Epithelial cell of prostate (primary cell): Measurements from ENCODE around the gene SUN1.
"Not testable (repeated sequence)": the region's sequence is repeated elsewhere in the genome, so short reads cannot be mapped to it uniquely, and the experiment has no call there.

Source experiments
- DNase-seq: peaks from one replicate; pipeline ENCODE4 v3.0.0-alpha.2; 2011; ENCODE audit warnings: low read depth, low spot score
- H3K27ac ChIP-seq: fragments of 450-650 bp; 2 replicates; pipeline ENCODE4 v1.5.1; 2017; ENCODE audit warnings: mild to moderate bottlenecking

Gene SUN1

GRCh38 chr7:832167-832967 lies at the start of gene SUN1:
Gene SUN1 (plus strand): TSS chr7:832476. CDS start chr7:832525, 49 bp downstream.
- DNase-seq = peak; percentile 93
- H3K27ac ChIP-seq = peak within 1 kb of the TSS; percentile 98

- H3K27ac ChIP-seq = no peak overlapping the region
- no peak for DNase-seq
These were observed 49.4 kb upstream of the SUN1 start for GRCh38 chr7:782718-783449.

DNA sequence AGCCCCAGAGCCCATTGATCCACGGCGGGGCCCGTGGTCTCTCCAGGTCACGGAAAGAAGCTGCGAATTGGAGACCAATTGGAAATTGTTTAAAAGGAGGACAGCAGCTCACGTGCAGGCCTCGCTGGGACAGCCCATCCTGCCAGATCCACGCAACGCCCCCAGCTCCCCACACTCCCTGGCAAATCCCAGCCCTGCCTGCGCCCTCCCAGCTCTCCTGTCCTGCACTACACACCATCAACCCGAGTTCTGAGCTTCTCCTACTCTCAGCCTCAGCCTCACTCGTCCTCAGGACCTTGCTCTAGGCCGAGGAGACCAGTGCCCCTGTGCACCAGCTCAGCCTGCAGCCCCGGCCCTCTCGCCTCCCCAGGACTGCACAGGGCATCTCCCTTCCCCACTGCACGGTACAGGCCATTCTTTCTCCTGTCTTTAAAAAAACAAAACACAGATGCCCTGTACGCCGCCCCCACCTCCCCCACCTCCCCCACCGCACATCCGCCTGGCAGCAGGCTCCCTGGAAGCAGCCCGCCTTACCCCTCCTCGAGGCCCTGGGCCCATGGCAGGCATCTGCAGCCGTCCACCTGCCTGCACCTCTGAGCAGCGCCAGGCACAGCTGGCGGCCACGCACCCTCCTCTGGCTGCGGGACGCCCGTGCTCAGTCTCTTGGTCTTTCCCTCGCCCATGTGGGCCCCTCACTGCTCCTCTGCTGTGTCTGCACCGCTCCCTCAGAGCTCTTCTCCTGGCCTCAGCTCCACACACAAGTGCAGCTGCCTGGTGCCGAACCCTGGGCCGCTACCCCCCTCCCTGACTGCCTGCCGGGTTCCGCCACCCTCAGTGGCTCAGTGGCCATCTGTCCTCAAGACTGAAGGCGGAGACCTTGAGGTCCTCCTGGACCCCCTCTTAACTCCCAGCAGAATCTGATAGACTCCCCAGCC lies 48.5 kb upstream of the SUN1 start:
- no peak overlapping the region for H3K27ac ChIP-seq
- no peak for DNase-seq

DNA sequence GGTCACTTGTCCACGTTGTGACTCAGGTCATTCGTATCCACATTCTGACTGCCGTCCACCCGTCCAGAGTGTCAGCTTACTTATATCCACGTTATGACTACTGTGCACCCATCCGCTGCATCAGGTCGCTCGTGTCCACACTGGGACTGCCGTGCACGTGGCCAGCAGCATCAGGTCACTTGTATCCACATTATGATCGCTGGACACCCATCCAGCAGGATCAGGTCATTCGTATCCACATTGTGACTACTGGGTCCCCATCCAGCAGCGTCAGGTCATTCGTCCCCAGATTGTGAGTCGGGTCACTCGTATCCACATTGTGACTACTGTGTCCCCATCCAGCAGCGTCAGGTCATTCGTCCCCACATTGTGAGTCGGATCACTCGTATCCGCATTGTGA lies 47.3 kb upstream of the SUN1 start:
- no peak overlapping the region for H3K27ac ChIP-seq
- no peak for DNase-seq

DNA sequence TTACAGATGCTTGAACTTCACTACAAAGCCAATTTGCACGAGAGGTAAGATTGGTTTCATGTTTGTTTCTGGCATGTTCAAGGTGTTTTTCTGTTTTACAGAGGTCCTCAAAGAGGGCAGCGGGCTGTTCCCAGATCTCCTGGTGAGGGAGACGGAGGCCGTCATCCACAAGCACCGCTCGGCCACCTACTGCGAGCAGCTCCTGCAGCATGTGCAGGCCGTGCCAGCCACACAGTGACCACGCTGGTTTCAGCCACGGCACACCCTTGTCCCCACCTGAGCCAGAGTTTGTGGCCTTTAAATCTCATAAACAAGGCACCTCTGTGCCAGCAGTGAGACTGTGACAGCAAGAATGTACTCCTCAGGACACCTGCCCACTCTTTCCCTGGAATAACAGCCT lies 46.9 kb upstream of the SUN1 start:
- DNase-seq = no peak
- H3K27ac ChIP-seq = no peak overlapping the region

- DNase-seq = no peak
- H3K27ac ChIP-seq = no peak overlapping the region
These were observed 45.6 kb upstream of the SUN1 start for GRCh38 chr7:786472-787255.

GRCh38 chr7:787332-788240 lies 44.7 kb upstream of the SUN1 start:
- H3K27ac ChIP-seq = no peak overlapping the region
- DNase-seq = no peak

DNA sequence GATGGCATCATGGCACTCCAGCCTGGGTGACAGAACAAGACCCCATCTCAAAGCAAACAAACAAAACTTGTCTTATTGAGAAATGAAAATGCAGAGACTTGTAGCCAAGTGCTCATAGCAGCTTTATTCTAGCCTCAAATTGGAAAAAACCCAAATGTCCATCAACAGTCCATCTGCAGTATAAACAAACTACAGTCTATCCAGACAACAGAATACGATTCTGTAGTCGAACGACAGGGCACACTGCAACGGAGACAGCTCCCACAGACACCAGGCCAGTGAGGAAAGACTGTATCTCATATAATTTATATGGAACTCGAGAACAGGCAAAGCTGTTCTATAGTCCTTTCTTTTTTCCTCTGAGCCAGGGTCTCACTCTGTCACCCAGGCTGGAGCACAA lies 40.8 kb upstream of the SUN1 start:
- no peak for DNase-seq
- H3K27ac ChIP-seq = no peak overlapping the region

- no peak for DNase-seq
- H3K27ac ChIP-seq = no peak overlapping the region
These were observed 38.1 kb upstream of the SUN1 start for GRCh38 chr7:794207-794606.

DNA sequence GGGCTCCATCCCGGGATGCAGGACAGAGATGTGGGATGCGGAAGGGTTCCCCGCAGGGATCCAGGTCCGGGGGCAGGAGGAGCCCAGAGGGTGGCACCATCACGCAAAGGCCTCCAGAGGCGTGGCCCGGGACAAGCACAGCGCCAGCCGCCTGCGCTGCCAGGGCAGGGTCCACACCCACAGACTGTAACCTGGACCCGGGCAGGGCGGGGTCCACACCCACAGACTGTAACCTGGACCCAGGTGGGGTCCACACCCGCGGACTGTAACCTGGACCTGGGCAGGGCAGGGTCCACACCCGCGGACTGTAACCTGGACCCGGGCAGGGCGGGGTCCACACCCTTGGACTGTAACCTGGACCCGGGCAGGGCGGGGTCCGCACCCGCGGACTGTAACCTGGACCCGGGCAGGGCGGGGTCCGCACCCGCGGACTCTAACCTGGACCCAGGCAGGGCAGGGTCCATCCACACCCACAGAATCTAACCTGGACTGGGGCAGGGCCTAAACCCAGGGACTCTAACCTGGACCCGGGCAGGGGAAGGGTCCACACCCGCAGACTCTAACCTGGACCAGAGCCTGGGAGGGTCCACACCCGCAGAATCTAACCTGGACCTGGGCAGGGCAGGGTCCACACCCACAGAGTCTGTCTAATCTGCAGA lies 37.5 kb upstream of the SUN1 start:
- no peak for DNase-seq
- no peak overlapping the region for H3K27ac ChIP-seq

DNA sequence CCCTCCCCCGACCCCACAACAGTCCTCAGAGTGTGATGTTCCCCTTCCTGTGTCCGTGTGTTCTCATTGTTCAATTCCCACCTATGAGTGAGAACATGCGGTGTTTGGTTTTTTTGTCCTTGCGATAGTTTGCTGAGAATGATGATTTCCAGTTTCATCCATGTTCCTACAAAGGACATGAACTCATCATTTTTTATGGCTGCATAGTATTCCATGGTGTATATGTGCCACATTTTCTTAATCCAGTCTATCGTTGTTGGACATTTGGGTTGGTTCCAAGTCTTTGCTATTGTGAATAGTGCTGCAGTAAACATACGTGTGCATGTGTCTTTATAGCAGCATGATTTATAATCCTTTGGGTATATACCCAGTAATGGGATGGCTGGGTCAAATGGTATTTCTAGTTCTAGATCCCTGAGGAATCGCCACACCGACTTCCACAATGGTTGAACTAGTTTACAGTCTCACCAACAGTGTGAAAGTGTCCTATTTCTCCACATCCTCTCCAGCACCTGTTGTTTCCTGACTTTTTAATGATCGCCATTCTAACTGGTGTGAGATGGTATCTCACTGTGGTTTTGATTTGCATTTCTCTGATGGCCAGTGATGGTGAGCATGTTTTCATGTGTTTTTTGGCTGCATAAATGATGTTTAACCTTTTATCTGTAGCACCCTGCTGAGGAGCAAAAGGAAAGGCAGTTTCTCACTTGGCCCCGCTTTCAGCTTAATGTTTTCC lies 35.7 kb upstream of the SUN1 start:
- not testable (repeated sequence) for DNase-seq, H3K27ac ChIP-seq

DNA sequence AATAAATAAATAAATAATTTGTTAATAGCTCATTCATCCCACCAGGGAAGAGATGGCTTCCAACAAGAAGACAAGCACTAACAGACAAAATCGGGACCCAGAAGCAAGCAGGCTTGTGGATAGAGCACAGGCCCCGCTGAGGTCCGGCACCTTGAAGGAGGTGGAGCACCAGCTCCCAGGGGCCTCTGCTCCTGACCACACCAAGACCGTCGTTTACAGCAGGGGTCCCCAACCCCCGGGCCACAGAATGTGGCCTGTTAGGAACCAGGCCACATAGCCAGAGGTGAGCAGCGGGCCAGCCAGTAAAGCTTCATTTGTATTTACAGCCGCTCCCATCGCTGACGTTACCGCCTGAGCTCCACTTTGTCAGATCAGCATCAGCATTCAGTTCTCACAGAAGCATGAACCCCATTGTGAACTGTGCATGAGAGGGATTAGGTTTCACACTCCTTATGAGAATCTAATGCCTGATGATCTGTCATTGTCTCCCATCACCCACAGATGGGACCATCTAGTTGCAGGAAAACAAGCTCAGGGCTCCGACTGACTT lies 33.3 kb upstream of the SUN1 start:
- no peak for DNase-seq
- H3K27ac ChIP-seq = no peak overlapping the region

DNA sequence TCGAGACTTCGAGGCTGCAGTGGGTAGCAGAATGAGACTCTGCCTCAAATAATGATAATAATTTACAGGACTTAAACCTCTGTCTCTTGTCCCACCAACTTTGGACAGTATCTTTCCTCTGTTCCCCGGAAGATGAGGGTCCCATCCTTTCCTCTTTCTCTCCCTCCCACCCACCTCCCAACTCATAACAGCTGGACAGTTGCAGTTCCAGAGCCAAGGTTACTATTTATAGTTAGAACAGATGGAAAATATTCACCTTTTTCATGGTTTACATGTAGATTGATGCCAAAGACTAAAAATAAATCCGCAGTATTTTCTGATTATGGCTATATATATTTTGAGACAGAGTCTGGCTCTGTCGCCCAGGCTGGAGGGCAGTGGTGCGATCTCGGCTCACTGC lies 31.6 kb upstream of the SUN1 start:
- H3K27ac ChIP-seq = no peak overlapping the region
- DNase-seq = no peak

- not testable (repeated sequence) for H3K27ac ChIP-seq, DNase-seq
These were observed 30.9 kb upstream of the SUN1 start for GRCh38 chr7:801351-801750.

DNA sequence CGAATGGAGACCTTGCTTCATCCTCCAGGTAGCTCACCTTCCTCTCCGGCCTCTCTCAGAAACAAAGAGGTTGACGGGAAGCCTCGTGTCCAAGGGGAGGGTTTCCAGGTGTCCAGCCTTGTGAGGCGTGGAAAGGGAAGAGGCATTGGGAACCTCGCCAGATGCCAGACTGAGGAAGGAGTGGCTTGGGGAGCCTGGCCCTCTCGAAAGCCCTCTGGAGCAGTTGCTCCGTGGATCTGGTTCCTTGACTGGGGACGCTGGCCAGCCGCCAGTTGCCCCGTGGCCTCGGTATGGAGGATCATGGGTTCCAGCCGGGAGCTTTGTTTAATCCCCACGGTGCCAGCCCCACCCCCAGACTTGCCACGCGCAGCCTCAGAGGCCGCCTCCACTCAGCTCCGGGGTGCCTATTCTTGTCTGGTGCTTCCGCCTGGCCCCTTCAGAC lies 30.3 kb upstream of the SUN1 start:
- no peak overlapping the region for H3K27ac ChIP-seq
- DNase-seq = no peak

DNA sequence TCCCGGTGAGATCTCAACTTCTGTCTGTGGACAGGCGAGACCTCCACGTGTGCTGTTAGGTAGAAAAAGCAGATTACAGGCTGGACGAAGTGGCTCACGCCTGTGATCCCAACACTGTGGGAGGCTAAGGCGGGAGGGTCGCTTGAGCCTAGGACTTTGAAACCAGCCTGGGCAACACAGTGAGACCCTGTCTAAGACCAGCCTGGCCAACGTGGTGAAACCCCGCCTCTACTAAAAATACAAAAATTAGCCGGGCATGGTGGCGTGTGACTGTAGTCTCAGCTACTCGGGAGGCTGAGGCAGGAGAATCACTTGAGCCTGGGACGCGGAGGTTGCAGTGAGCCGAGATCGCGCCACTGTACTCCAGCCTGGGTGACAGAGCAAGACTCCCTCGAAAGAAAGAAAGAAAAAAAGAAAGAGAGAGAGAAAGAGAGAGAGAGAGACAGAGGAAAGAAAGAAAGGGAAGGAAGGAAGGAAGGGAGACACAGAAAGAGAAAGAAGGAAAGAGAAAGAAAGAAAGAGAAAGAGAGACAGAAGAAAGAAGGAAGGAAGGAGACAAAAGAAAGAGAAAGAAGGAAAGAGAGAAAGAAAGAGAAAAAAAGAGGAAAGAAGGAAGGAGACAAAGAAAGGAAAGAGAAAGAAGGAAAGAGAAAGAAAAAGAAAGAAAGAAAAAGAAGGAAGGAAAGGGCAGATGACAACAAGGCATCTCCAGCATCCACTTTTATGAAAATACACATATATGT lies 29.6 kb upstream of the SUN1 start:
- H3K27ac ChIP-seq = no peak overlapping the region
- no peak for DNase-seq

DNA sequence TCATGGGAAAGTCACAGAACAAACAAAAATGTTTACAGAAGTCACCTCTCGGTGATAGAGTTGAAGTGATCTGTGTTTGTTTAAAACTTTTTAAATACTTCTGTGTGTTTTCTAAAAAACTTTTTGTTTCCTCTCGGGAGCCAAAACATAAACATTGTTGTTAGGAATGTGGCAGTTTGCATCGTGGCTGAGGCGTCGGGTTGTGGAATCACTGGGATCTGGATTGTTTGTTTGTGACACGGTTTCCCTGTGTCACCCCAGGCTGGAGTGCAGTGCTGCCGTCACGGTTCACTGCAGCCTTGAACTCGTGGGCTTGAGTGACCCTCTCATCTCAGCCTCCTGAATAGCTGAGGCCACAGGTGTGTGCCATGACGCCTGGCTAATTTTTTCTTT lies 29.0 kb upstream of the SUN1 start:
- DNase-seq = no peak
- H3K27ac ChIP-seq = no peak overlapping the region
